OCI-LY7 (cell line): Measurements from ENCODE around the gene ANGPTL8. TPM values are rescaled to one million over a fixed set of nuclear protein-coding genes. Genes with fewer than 3 reads are reported as not detected.

ENCODE experiments used
- BruUV-seq: library from RNA; stranded (reverse); fragments of 400-500 nt; replicated peaks from 2 replicates; lab custom pipeline; 2021; lab: Mats Ljungman, UMichigan
- CTCF ChIA-PET: fragments of 300-600 bp; sonication (Branson Sonifier 250); formaldehyde crosslinking; loops from one replicate; lab custom pipeline; 2022; ENCODE audit warnings: antibody characterized with exemption; ENCODE audit not compliant: unreplicated experiment; lab: Charles Lee
- POLR2A ChIA-PET: fragments of 300-600 bp; sonication (Branson Sonifier 250); formaldehyde crosslinking; loops from one replicate; lab custom pipeline; 2022; ENCODE audit warnings: antibody characterized with exemption; lab: Charles Lee
- DNase-seq: peaks from one replicate; pipeline ENCODE4 v3.0.0-alpha.2; 2015; ENCODE audit warnings: low spot score
- H2AFZ ChIP-seq: fragments of 200-600 bp; sonication (generic), shearing (Covaris generic); 2 replicates; pipeline ENCODE4 v1.6.1; 2014; ENCODE audit warnings: mild to moderate bottlenecking, antibody characterized with exemption, low read length, moderate library complexity
- H3K27ac ChIP-seq: fragments of 200-600 bp; sonication (generic); 2 replicates; pipeline ENCODE4 v1.5.1; 2014; ENCODE audit warnings: mixed run types, low read depth, mild to moderate bottlenecking, moderate library complexity, low read length, inconsistent platforms; ENCODE audit not compliant: poor library complexity, severe bottlenecking
- H3K36me3 ChIP-seq: fragments of 200-600 bp; sonication (generic); 2 replicates; pipeline ENCODE4 v1.6.1; 2014; ENCODE audit warnings: mild to moderate bottlenecking, antibody characterized with exemption, low read length, moderate library complexity, mixed read lengths; ENCODE audit not compliant: insufficient read depth
- H3K4me1 ChIP-seq: fragments of 200-600 bp; sonication (generic); 2 replicates; pipeline ENCODE4 v1.5.1; 2014; ENCODE audit warnings: mild to moderate bottlenecking, low read length; ENCODE audit not compliant: insufficient read depth, poor library complexity, severe bottlenecking
- H3K4me2 ChIP-seq: fragments of 200-600 bp; sonication (generic); 2 replicates; pipeline ENCODE4 v1.6.1; 2014; ENCODE audit warnings: mild to moderate bottlenecking, low read length
- H3K4me3 ChIP-seq: fragments of 200-600 bp; sonication (generic); 2 replicates; pipeline ENCODE4 v1.5.1; 2014; ENCODE audit warnings: mild to moderate bottlenecking, low read depth, low read length; ENCODE audit not compliant: poor library complexity, severe bottlenecking
- H3K79me2 ChIP-seq: fragments of 200-600 bp; sonication (generic); 2 replicates; pipeline ENCODE4 v1.6.1; 2016; ENCODE audit warnings: low read depth, mild to moderate bottlenecking, low read length, moderate library complexity, mixed read lengths; ENCODE audit not compliant: insufficient read depth
- H3K9me2 ChIP-seq: fragments of 200-600 bp; sonication (generic); 2 replicates; pipeline ENCODE4 v1.6.1; 2016; ENCODE audit warnings: mild to moderate bottlenecking, low read length, mixed read lengths; ENCODE audit not compliant: insufficient read depth
- H3K9me3 ChIP-seq: fragments of 200-600 bp; sonication (generic); 2 replicates; pipeline ENCODE4 v1.6.1; 2014; ENCODE audit warnings: mild to moderate bottlenecking, mixed run types, low read length, mixed read lengths
- H4K20me1 ChIP-seq: fragments of 200-600 bp; sonication (generic); 2 replicates; pipeline ENCODE4 v1.6.1; 2014; ENCODE audit warnings: mild to moderate bottlenecking, antibody characterized with exemption, low read length, moderate library complexity, mixed read lengths; ENCODE audit not compliant: insufficient read depth
- CTCF ChIP-seq: fragments of 200-600 bp; sonication (generic); conservative IDR thresholded peaks from 2 replicates; pipeline ENCODE4 v1.5.1; 2014; ENCODE audit warnings: mild to moderate bottlenecking, antibody characterized with exemption, low read length, moderate library complexity, mixed read lengths
- EZH2phosphoT487 ChIP-seq: fragments of 200-600 bp; sonication (generic); IDR thresholded peaks from 2 replicates; pipeline ENCODE4 v1.6.1; 2018; ENCODE audit warnings: low read depth, borderline replicate concordance, mild to moderate bottlenecking, mixed run types, antibody characterized with exemption, low read length, moderate library complexity, mixed read lengths
- intact Hi-C: fragments of 100-400 bp; cut with micrococcal nuclease; formaldehyde crosslinking; loops from one replicate; pipeline ENCODE4 v1.10.0; 2022; ENCODE audit not compliant: unreplicated experiment
- total RNA-seq, 2 experiments: library from RNA; depleted of rRNA in 1 of 2; stranded (reverse); fragments of >200 nt in 1 of 2; shearing (Covaris generic) in 1 of 2; gene quantifications; 2 replicates each; pipeline ENCODE4 v1.2.3, GENCODE V29; 2014 to 2022

ANGPTL8 gene
- total RNA-seq, 2 experiments from 2014 or later, result not detected

- Histone ChIP-seq H4K20me1 (no peaks in the 10 kb centered on the region), H2AFZ (no peak overlapping the region), H3K36me3 (no peaks in the 10 kb centered on the region), H3K9me2 (no peaks in the 10 kb centered on the region), H3K27ac (no peak overlapping the region), H3K79me2 (no peaks in the 10 kb centered on the region), H3K4me3 (no peak overlapping the region), H3K4me2 (no peak overlapping the region), H3K9me3 (no peaks in the 10 kb centered on the region), H3K4me1 (peaks cover 58% of the 10 kb centered on the region)
- intact Hi-C loops, result loop anchor here (1.0 to 5.0 kb wide), 3 partner anchors 65 to 265 kb away; no protein-coding TSS in a partner anchor
- BruUV-seq, result no TSS peak
- CTCF ChIA-PET, result no interaction called here
- DNase-seq, result no peak
- no peak for TF ChIP-seq EZH2phosphoT487
- TF ChIP-seq CTCF, result no peak
- POLR2A ChIA-PET, result no interaction called here
These were observed 36.8 kb upstream of the ANGPTL8 start for GRCh38 chr19:11202488-11203193.

GRCh38 chr19:11203194-11204075 lies 36.0 kb upstream of the ANGPTL8 start:
- DNase-seq, result peak; percentile 58
- no peaks in the 10 kb centered on the region for H3K79me2 ChIP-seq
- no peaks in the 10 kb centered on the region for H3K9me3 ChIP-seq
- peaks cover 51% of the 10 kb centered on the region for H3K4me1 ChIP-seq
- POLR2A ChIA-PET, result interaction anchor here (0.6 to 0.7 kb wide), 2 partner anchors 59 to 107 kb away, joined by 3 read pairs; no protein-coding TSS in a partner anchor
- no peaks in the 10 kb centered on the region for H3K9me2 ChIP-seq
- no peak overlapping the region for H3K4me2 ChIP-seq
- H3K4me3 ChIP-seq, result no peak overlapping the region
- no peak overlapping the region for H2AFZ ChIP-seq
- no peaks in the 10 kb centered on the region for H3K36me3 ChIP-seq
- BruUV-seq, result no TSS peak
- intact Hi-C loops, result loop anchor here (1.0 to 5.0 kb wide), 3 partner anchors 66 to 266 kb away; no protein-coding TSS in a partner anchor
- TF ChIP-seq EZH2phosphoT487, result no peak
- peak; percentile 83 for TF ChIP-seq CTCF
- H4K20me1 ChIP-seq, result no peaks in the 10 kb centered on the region
- CTCF ChIA-PET, result no interaction called here
- H3K27ac ChIP-seq, result no peak overlapping the region
